Ishikawa (cell line): ENCODE measurements around the gene MGME1.

Experiments used
- CEBPB ChIP-seq: IDR thresholded peaks from 2 replicates; pipeline ENCODE4 v1.6.1; 2012
- CREB1 ChIP-seq: IDR thresholded peaks from 2 replicates; pipeline ENCODE4 v1.6.1; 2012; ENCODE audit warnings: low read depth
- EGR1 ChIP-seq: IDR thresholded peaks from 2 replicates; pipeline ENCODE4 v1.6.1; 2012
- EP300 ChIP-seq: IDR thresholded peaks from 2 replicates; pipeline ENCODE4 v1.6.1; 2012; ENCODE audit warnings: borderline replicate concordance
- FOXM1 ChIP-seq: IDR thresholded peaks from 2 replicates; pipeline ENCODE4 v1.6.1; 2012; ENCODE audit warnings: low read depth, borderline replicate concordance
- NFIC ChIP-seq: IDR thresholded peaks from 2 replicates; pipeline ENCODE4 v1.6.1; 2012
- RAD21 ChIP-seq: IDR thresholded peaks from 2 replicates; pipeline ENCODE4 v1.6.1; 2012; ENCODE audit warnings: low read depth
- TAF1 ChIP-seq: IDR thresholded peaks from 2 replicates; pipeline ENCODE4 v1.6.1; 2012; ENCODE audit warnings: low read depth, mild to moderate bottlenecking
- TCF12 ChIP-seq: IDR thresholded peaks from 2 replicates; pipeline ENCODE4 v1.6.1; 2012; ENCODE audit warnings: low read depth
- TEAD4 ChIP-seq: IDR thresholded peaks from 2 replicates; pipeline ENCODE4 v1.6.1; 2012
- YY1 ChIP-seq: IDR thresholded peaks from 2 replicates; pipeline ENCODE4 v1.6.1; 2012; ENCODE audit warnings: low read depth
- ZBTB7A ChIP-seq: IDR thresholded peaks from 2 replicates; pipeline ENCODE4 v1.6.1; 2012; ENCODE audit warnings: low read depth
- TF ChIP-seq, protein P1 (sequence below): IDR thresholded peaks from 2 replicates; pipeline ENCODE4 v1.6.1; 2012
- TF ChIP-seq, protein P2 (sequence below): IDR thresholded peaks from 2 replicates; pipeline ENCODE4 v1.6.1; 2012; ENCODE audit warnings: low read depth, mild to moderate bottlenecking
- TF ChIP-seq, protein P3 (sequence below): IDR thresholded peaks from 2 replicates; pipeline ENCODE4 v1.6.1; 2012

MGME1 gene

DNA sequence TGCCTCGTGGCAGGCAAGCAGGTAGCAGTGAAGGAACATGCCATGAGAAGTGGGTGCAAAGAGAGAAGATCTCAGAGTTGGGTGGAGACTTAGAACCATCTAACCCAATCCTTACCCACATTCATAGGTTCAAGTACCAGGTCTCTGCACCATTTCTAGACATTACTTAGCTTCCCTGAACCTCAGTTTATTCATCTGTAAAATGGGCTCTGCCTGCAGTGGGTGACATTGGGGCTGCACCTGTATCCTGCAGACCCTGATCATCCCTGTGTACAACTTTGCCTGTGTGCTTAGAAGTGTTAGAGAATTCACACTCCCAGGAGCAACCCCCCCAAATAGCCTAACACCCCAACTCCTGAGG lies 42.9 kb upstream of the MGME1 start:
- TF ChIP-seq CEBPB = no peak
- TF ChIP-seq FOXM1 = no peak
- no peak for TF ChIP-seq TEAD4
- no peak for TF ChIP-seq ZBTB7A
- no peak for TF ChIP-seq YY1
- TF ChIP-seq, protein P1, sequence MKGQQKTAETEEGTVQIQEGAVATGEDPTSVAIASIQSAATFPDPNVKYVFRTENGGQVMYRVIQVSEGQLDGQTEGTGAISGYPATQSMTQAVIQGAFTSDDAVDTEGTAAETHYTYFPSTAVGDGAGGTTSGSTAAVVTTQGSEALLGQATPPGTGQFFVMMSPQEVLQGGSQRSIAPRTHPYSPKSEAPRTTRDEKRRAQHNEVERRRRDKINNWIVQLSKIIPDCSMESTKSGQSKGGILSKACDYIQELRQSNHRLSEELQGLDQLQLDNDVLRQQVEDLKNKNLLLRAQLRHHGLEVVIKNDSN = no peak
- no peak for TF ChIP-seq TCF12
- TF ChIP-seq NFIC = no peak
- no peak for TF ChIP-seq RAD21
- TF ChIP-seq, protein P2, sequence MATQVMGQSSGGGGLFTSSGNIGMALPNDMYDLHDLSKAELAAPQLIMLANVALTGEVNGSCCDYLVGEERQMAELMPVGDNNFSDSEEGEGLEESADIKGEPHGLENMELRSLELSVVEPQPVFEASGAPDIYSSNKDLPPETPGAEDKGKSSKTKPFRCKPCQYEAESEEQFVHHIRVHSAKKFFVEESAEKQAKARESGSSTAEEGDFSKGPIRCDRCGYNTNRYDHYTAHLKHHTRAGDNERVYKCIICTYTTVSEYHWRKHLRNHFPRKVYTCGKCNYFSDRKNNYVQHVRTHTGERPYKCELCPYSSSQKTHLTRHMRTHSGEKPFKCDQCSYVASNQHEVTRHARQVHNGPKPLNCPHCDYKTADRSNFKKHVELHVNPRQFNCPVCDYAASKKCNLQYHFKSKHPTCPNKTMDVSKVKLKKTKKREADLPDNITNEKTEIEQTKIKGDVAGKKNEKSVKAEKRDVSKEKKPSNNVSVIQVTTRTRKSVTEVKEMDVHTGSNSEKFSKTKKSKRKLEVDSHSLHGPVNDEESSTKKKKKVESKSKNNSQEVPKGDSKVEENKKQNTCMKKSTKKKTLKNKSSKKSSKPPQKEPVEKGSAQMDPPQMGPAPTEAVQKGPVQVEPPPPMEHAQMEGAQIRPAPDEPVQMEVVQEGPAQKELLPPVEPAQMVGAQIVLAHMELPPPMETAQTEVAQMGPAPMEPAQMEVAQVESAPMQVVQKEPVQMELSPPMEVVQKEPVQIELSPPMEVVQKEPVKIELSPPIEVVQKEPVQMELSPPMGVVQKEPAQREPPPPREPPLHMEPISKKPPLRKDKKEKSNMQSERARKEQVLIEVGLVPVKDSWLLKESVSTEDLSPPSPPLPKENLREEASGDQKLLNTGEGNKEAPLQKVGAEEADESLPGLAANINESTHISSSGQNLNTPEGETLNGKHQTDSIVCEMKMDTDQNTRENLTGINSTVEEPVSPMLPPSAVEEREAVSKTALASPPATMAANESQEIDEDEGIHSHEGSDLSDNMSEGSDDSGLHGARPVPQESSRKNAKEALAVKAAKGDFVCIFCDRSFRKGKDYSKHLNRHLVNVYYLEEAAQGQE = no peak
- TF ChIP-seq, protein P3, sequence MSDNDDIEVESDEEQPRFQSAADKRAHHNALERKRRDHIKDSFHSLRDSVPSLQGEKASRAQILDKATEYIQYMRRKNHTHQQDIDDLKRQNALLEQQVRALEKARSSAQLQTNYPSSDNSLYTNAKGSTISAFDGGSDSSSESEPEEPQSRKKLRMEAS = no peak
- no peak for TF ChIP-seq EGR1
- no peak for TF ChIP-seq EP300
- TF ChIP-seq CREB1 = no peak
- no peak for TF ChIP-seq TAF1

DNA sequence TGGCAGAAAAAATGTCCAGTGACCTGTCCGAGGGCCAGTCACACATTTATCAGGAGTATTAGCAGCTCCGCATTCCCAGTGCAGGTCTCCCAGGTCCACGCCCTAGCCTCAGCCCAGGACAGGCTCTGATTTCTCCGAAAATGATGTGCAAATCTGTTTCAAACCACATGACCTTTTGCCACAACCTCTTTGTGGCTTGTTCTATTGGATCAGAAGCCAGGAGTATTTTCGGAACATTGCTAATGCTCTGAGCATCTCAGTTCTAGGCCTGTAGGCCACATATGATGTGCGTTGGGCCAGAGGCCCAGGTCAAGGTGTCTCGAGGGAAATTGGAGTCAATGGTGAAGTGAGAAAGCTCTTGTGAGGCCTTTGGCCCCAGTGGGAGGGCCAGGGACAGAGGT lies 40.6 kb upstream of the MGME1 start:
- TF ChIP-seq TCF12 (no peak), CEBPB (no peak), NFIC (no peak), TAF1 (no peak), RAD21 (no peak), TEAD4 (no peak), ZBTB7A (no peak), YY1 (no peak), EGR1 (no peak), FOXM1 (no peak), CREB1 (no peak)
- TF ChIP-seq, protein P3 = no peak
- TF ChIP-seq, protein P2 = no peak
- TF ChIP-seq, protein P1 = no peak

DNA sequence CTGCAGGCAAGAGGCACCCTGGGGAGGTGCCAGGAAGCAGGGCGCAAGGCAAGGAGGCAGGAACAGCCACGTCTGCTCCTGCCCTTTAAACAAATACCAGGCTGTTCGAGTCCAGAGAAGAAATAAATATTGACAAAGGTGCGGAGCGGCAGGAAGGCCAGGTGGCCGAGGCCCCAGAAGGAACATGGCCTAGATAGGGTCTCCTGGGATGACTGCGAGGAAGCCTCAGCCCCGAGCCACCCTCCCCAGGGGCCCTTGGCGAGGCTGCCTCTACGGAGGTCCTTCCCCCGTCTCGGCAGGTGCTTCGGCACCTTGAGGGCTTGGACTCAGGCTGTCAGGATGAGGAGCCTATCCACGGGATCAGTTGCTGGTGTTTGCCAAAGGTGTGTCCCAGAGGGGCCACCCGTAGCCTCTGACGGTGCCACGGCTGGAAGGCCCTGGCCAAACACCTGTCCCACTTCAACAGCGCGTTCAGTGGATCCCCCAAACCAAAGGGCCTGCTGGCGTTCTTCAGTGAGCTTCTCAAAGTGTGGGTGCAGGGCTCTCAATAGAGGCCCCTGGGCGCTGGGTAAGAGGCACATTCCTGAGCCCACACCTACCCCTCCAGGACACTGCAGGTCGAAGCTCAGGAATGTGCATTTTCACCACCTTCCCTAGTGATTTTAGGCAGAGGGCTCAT lies 40.0 kb upstream of the MGME1 start:
- TF ChIP-seq TAF1 (no peak), NFIC (no peak), ZBTB7A (no peak), CREB1 (no peak)

DNA sequence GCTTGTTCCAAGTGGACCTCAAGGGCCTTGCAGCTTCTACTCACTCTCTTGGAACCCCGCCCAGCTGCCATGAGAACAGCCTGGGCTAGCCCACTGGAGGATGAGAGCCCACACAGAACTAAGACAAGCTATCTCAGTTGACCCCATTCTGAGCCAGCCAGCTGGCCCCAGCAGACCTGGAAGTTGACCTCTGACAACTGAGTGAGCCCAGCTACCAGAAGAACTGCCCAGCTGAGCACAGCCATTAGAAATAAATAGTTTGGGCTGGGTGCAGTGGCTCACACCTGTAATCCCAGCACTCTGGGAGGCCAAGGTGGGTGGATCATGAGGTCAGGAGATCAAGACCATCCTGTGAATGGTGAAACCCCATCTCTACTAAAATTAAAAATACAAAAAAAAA lies 37.3 kb upstream of the MGME1 start:
- TF ChIP-seq, protein P1 = no peak
- no peak for TF ChIP-seq FOXM1
- no peak for TF ChIP-seq RAD21
- TF ChIP-seq TEAD4 = no peak
- TF ChIP-seq TCF12 = no peak
- TF ChIP-seq, protein P3 = no peak

DNA sequence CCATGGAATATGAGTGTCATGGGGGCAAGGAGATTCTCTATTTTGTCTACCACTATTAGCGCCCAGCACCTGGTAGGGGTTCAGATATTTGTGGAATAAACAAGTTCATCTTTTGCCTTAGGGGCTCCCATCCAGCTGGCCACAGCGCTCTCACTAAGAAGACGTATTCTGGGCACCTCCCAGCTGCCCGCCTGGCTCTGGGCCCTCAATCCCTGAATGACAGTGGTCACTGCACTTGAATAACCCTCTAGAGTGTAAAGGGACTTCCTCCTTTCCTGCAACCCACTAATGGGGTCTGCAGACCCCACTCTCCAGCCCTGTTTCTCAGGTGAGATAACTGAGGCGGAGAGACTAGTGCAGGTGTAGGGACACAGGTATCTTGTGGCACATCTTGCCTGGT lies 36.4 kb upstream of the MGME1 start:
- TF ChIP-seq, protein P3 = no peak
- TF ChIP-seq TEAD4 = no peak
- no peak for TF ChIP-seq EP300
- TF ChIP-seq ZBTB7A = no peak
- no peak for TF ChIP-seq FOXM1
- no peak for TF ChIP-seq YY1
- no peak for TF ChIP-seq TAF1
- TF ChIP-seq TCF12 = no peak
- no peak for TF ChIP-seq CREB1
- no peak for TF ChIP-seq EGR1
- TF ChIP-seq NFIC = no peak
- TF ChIP-seq CEBPB = no peak
- TF ChIP-seq, protein P1 = no peak
- TF ChIP-seq, protein P2 = no peak
- TF ChIP-seq RAD21 = no peak
